Activated T-cell treated with anti-CD3 and anti-CD28 coated beads, Interleukin-2, amount 50 U/mL, for 72 hours (primary cell): ENCODE results near the gene STS. TPM values are rescaled to one million over a fixed set of nuclear protein-coding genes. Genes with fewer than 3 reads are reported as not detected.

ENCODE experiments used
- ATAC-seq, 2 donors: fragments of 150-1000 bp; cut with Tn5 transposase; replicated peaks in 1 of 2; 2 replicates each; pipeline ENCODE4 v1.10.0; 2021; ENCODE audit warnings: moderate library complexity in 2 of 2, mild to moderate bottlenecking in 1 of 2
- DNase-seq, 2 donors: peaks; one replicate each; pipeline ENCODE4 v3.0.0; 2021 to 2022; ENCODE audit warnings: mixed read lengths in 1 of 2
- H3K27ac Mint-ChIP-seq: one replicate; pipeline ENCODE4 v1.8.0; 2022; ENCODE audit warnings: mild to moderate bottlenecking, moderate library complexity, mixed read lengths
- H3K27me3 Mint-ChIP-seq: one replicate; pipeline ENCODE4 v1.8.0; 2022; ENCODE audit warnings: low read depth, mixed read lengths
- H3K36me3 Mint-ChIP-seq, 2 donors: one replicate each; pipeline ENCODE4 v1.8.0; 2022; ENCODE audit warnings: mixed read lengths in 2 of 2, mild to moderate bottlenecking in 1 of 2; ENCODE audit not compliant: insufficient read depth in 2 of 2
- H3K4me1 Mint-ChIP-seq: one replicate; pipeline ENCODE4 v1.8.0; 2022; ENCODE audit warnings: low read depth, mixed read lengths
- H3K4me3 Mint-ChIP-seq, 2 donors: one replicate each; pipeline ENCODE4 v1.8.0; 2022; ENCODE audit warnings: mild to moderate bottlenecking in 2 of 2, mixed read lengths in 2 of 2, moderate library complexity in 2 of 2
- H3K9me3 Mint-ChIP-seq, 2 donors: one replicate each; pipeline ENCODE4 v1.8.0; 2022; ENCODE audit warnings: mixed read lengths in 2 of 2
- total RNA-seq, 2 donors: library from RNA; stranded (reverse); gene quantifications; one replicate each; pipeline ENCODE4 v1.2.3, GENCODE V29; 2022

STS gene
- 1 to 10 TPM in 1 of 2 donors, under 1 TPM in 1; 0.53 to 1.0 TPM for total RNA-seq

GRCh38 chrX:7147413-7147977, at the start of gene STS:
STS (plus strand) TSS chrX:7147712; CDS start chrX:7253200, 105,488 bp downstream.
- DNase-seq: peak; percentile 37 to 47
- no peaks in the 10 kb centered on the region for H3K36me3 Mint-ChIP-seq
- H3K27me3 Mint-ChIP-seq: no peaks in the 10 kb centered on the region
- H3K4me1 Mint-ChIP-seq: peaks cover 37% of the 10 kb centered on the region
- H3K4me3 Mint-ChIP-seq: peak within 1 kb of the TSS; percentile 85 to 86
- H3K9me3 Mint-ChIP-seq: no peaks in the 10 kb centered on the region
- peak; percentile 57 to 58 for ATAC-seq
- peak within 1 kb of the TSS; percentile 92 for H3K27ac Mint-ChIP-seq

DNA sequence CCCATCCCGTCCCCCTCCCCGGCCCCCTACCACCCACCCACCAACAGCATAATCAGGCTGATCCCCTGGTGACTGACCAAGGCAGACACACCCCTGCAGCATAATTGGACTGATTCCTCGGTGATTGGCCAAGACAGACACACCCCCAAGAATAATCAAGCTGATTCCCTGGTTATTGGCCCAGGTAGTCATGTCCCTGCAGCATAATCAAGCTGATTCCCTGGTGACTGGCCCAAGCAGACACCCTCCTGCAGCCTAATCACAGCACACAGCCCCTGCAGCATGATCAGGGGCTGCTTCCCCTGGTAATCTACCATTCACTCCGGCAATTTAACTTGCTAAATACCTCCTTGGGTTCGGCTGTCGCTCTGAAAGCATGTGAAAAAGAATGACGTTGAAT, 47.5 kb upstream of the STS start:
- Mint-ChIP-seq H3K27ac (no peak overlapping the region), H3K9me3 (peaks cover 0 to 2% of the 10 kb centered on the region in 2 donors), H3K36me3 (peaks cover 5 to 20% of the 10 kb centered on the region in 2 donors), H3K4me1 (no peaks in the 10 kb centered on the region), H3K4me3 (no peak overlapping the region), H3K27me3 (no peaks in the 10 kb centered on the region)
- DNase-seq: no peak
- ATAC-seq: no peak

GRCh38 chrX:7102119-7102518, 45.4 kb upstream of the STS start:
- no peak for ATAC-seq
- Mint-ChIP-seq H3K27ac (no peak overlapping the region), H3K4me1 (no peaks in the 10 kb centered on the region), H3K36me3 (peaks cover 5 to 20% of the 10 kb centered on the region in 2 donors), H3K4me3 (no peak overlapping the region), H3K9me3 (peaks cover 0 to 2% of the 10 kb centered on the region in 2 donors), H3K27me3 (no peaks in the 10 kb centered on the region)
- DNase-seq: no peak

DNA sequence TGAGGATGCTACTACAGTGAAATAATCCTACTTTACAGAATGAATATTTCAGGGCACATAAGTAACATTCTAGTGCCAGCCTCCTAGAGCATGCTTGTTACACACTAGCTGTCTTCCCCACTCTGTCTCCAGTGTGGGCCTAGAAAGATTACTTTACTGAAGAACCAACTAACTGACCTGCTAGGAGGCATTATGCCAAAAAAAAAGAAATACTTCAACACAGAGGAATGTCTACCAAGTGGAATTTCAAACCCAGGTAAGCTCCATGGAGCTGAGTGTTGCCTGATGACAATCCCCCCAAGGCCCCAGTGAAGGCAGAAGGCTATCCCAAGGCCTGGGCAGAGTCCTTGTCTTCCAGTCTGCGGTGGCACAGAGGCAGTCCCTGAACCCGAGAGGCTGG, 40.9 kb upstream of the STS start:
- no peak overlapping the region for H3K27ac Mint-ChIP-seq

DNA sequence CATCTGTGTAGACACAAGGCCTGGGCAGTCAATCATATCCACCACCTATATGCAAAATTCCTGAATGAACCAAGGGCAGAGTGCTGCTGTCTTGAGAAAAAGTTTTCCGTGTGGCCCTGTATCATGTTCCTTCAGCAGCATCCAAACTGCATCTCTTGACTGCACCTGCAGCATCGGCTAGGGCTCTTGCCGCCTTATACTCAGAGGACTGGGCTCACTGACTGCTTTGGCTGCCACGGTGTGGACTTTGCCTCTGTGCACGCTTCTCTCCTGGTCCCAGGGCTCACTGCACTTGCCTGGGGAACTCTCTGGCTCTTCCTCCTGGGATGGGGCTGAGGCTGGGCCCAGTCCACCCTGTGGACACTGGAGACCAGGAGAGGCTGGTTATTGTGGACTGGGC, 39.5 kb upstream of the STS start:
- H3K36me3 Mint-ChIP-seq: peaks cover 5 to 14% of the 10 kb centered on the region in 2 donors
- no peak for ATAC-seq
- peaks cover 0 to 2% of the 10 kb centered on the region in 2 donors for H3K9me3 Mint-ChIP-seq
- DNase-seq: no peak
- peaks cover 26% of the 10 kb centered on the region for H3K4me1 Mint-ChIP-seq
- H3K27me3 Mint-ChIP-seq: no peaks in the 10 kb centered on the region
- no peak overlapping the region for H3K4me3 Mint-ChIP-seq
- no peak overlapping the region for H3K27ac Mint-ChIP-seq

More for the DNA sequence above, 40.9 kb upstream of the STS start:
- peaks cover 26% of the 10 kb centered on the region for H3K4me1 Mint-ChIP-seq
- DNase-seq (no peak), ATAC-seq (no peak)
- H3K27me3 Mint-ChIP-seq: no peaks in the 10 kb centered on the region
- H3K4me3 Mint-ChIP-seq: no peak overlapping the region
- H3K9me3 Mint-ChIP-seq: peaks cover 0 to 2% of the 10 kb centered on the region in 2 donors
- H3K36me3 Mint-ChIP-seq: peaks cover 5 to 19% of the 10 kb centered on the region in 2 donors

DNA sequence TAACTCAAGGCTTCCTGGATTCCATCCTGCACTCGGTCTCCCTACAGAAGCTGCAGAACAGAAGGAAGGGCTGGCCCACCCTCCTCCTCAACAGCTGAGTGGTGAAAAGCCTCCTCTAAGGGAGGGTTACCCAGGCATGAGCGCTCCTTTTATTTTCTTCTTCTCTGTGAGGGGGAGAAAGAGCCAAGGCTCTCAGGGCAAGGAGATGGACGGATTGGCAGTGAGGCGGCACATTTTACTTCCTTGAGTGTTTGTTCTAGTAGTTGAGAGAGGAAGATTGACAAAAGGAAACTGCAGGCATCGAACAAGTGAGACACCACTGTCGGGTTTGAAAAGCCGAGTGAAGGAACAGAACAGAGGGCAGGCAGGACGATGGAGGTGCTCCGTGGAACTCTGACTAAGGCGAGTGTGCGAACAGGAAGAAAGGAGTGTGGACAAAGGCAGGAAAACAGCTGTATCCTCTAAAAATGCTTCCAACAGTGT, 38.4 kb upstream of the STS start:
- Mint-ChIP-seq H3K36me3 (peaks cover 1 to 10% of the 10 kb centered on the region in 2 donors), H3K4me1 (peaks cover 26% of the 10 kb centered on the region), H3K27me3 (no peaks in the 10 kb centered on the region), H3K9me3 (no peaks in the 10 kb centered on the region), H3K4me3 (peak overlapping the region in 1 of 2 donors; percentile 41), H3K27ac (no peak overlapping the region)
- DNase-seq (no peak), ATAC-seq (no peak)

DNA sequence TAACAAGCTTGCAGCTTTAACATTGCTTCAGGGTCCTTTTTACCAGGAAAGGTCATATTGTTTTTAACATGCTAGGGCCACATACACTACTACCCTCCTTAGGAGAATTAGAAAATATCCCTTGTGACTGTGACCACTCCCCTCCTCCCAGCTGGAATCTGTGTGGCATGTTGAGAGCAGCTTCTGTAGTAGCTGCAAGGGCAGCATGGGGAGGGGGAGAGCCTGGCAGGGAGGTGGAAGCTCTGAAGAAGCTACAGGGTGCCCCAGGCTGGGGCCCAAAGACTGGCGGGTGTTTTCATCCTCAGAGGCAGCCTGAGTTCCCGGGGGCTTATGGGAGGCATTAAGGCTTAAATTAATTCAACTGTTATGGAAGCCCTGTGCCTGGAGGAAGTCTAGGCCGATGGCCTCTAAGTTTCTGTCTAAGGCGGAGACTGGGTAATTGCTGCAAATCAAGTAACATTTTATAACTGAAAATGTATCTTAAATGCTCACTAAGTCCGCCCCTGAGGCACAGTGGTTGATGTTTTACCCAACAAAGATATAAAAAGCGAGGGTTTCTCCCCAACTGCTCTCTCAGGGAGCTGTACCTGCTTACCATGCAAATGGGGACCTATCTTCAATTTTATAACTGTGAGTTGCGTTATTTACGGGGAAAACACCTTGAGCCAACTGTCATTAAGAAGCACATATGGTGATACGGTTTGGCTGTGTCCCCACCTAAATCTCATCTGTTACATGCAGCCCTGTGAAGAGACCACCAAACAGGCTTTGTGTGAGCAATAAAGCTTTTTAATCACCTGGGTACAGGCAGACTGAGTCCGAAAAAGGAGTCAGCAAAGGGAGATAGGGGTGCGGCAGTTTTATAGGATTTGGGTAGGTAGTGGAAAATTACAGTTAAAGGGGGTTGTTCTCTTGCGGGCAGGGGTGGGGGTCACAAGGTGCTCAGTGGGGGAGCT, 37.4 kb upstream of the STS start:
- ATAC-seq (no peak), DNase-seq (no peak)
- Mint-ChIP-seq H3K9me3 (no peaks in the 10 kb centered on the region), H3K27ac (no peak overlapping the region), H3K4me3 (peak overlapping the region in 1 of 2 donors; percentile 55), H3K27me3 (no peaks in the 10 kb centered on the region), H3K36me3 (peaks cover 2 to 5% of the 10 kb centered on the region in 2 donors), H3K4me1 (peaks cover 26% of the 10 kb centered on the region)

- ATAC-seq: no peak
Observed at GRCh38 chrX:7110821-7111276, 36.7 kb upstream of the STS start.

DNA sequence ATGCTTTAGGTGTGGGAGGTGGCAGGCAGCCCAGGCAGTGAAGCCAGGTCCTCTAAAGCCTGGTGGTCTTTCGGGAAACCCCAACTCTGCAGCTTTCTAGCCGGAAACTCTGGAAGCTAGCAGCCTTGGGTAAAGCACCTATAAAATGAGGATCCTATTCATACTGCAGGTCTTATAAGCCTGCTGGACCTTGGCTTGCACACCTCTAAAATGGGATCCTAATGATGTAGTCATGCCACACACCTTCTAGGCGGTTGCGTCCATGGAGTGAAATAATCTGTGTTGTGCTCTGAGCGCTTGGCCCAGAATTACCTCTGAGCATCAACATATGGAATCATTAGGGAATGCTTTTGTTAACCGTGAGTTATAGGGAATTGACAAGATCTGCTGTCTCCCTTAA, 36.0 kb upstream of the STS start:
- Mint-ChIP-seq H3K36me3 (peaks cover 2 to 5% of the 10 kb centered on the region in 2 donors), H3K4me1 (peaks cover 33% of the 10 kb centered on the region), H3K27me3 (no peaks in the 10 kb centered on the region), H3K4me3 (no peak overlapping the region), H3K9me3 (no peaks in the 10 kb centered on the region), H3K27ac (no peak overlapping the region)
- DNase-seq (no peak), ATAC-seq (no peak)

More at GRCh38 chrX:7110821-7111276, 36.7 kb upstream of the STS start:
- no peaks in the 10 kb centered on the region for H3K9me3 Mint-ChIP-seq
- H3K4me1 Mint-ChIP-seq: peaks cover 31% of the 10 kb centered on the region
- DNase-seq: no peak
- no peak overlapping the region for H3K27ac Mint-ChIP-seq
- peaks cover 2 to 5% of the 10 kb centered on the region in 2 donors for H3K36me3 Mint-ChIP-seq
- no peaks in the 10 kb centered on the region for H3K27me3 Mint-ChIP-seq
- no peak overlapping the region for H3K4me3 Mint-ChIP-seq

GRCh38 chrX:7112071-7112470, 35.4 kb upstream of the STS start:
- peaks cover 33% of the 10 kb centered on the region for H3K4me1 Mint-ChIP-seq
- H3K4me3 Mint-ChIP-seq: no peak overlapping the region
- H3K27me3 Mint-ChIP-seq: no peaks in the 10 kb centered on the region
- DNase-seq (no peak), ATAC-seq (no peak)
- no peaks in the 10 kb centered on the region for H3K9me3 Mint-ChIP-seq
- peaks cover 2 to 5% of the 10 kb centered on the region in 2 donors for H3K36me3 Mint-ChIP-seq
- no peak overlapping the region for H3K27ac Mint-ChIP-seq

- peaks cover 22% of the 10 kb centered on the region for H3K4me1 Mint-ChIP-seq
- no peak for ATAC-seq
- no peaks in the 10 kb centered on the region for H3K27me3 Mint-ChIP-seq
- H3K27ac Mint-ChIP-seq: no peak overlapping the region
- peaks cover 2 to 5% of the 10 kb centered on the region in 2 donors for H3K36me3 Mint-ChIP-seq
- H3K4me3 Mint-ChIP-seq: no peak overlapping the region
- no peaks in the 10 kb centered on the region for H3K9me3 Mint-ChIP-seq
- DNase-seq: no peak
Observed at GRCh38 chrX:7115557-7115956, 32.0 kb upstream of the STS start.

- no peak for DNase-seq
Observed at GRCh38 chrX:7116081-7116480, 31.4 kb upstream of the STS start.

GRCh38 chrX:7117587-7117986, 29.9 kb upstream of the STS start:
- H3K27me3 Mint-ChIP-seq: no peaks in the 10 kb centered on the region
- no peak overlapping the region for H3K4me3 Mint-ChIP-seq
- H3K36me3 Mint-ChIP-seq: peaks cover 2 to 5% of the 10 kb centered on the region in 2 donors
- H3K4me1 Mint-ChIP-seq: peaks cover 18% of the 10 kb centered on the region
- no peak for DNase-seq
- no peaks in the 10 kb centered on the region for H3K9me3 Mint-ChIP-seq
- H3K27ac Mint-ChIP-seq: no peak overlapping the region
- no peak for ATAC-seq

More at GRCh38 chrX:7116081-7116480, 31.4 kb upstream of the STS start:
- Mint-ChIP-seq H3K27ac (no peak overlapping the region), H3K4me3 (no peak overlapping the region), H3K9me3 (no peaks in the 10 kb centered on the region), H3K4me1 (peaks cover 18% of the 10 kb centered on the region), H3K36me3 (peaks cover 2 to 5% of the 10 kb centered on the region in 2 donors), H3K27me3 (no peaks in the 10 kb centered on the region)
- ATAC-seq: no peak
